GM12878 (cell line): ENCODE measurements around the gene SSH3. TPM values are rescaled to one million over a fixed set of nuclear protein-coding genes. Genes with fewer than 3 reads are reported as not detected.

Experiments used
- BRCA1 ChIP-seq: IDR thresholded peaks from 2 replicates; pipeline ENCODE4 v1.6.1; 2011; ENCODE audit warnings: low read depth, low read length, improper control_type of control experiment
- ELK1 ChIP-seq: IDR thresholded peaks from 2 replicates; pipeline ENCODE4 v1.6.1; 2012; ENCODE audit warnings: low read depth, low read length, improper control_type of control experiment
- GABPA ChIP-seq: IDR thresholded peaks from 2 replicates; pipeline ENCODE4 v1.6.1; 2014; ENCODE audit warnings: antibody characterized with exemption, low read depth, mild to moderate bottlenecking, inconsistent platforms
- HSF1 ChIP-seq: fragments of 150-350 bp; IDR thresholded peaks from 2 replicates; pipeline ENCODE4 v1.6.1; 2014; ENCODE audit warnings: mild to moderate bottlenecking, low read depth, low read length
- MTA3 ChIP-seq: IDR thresholded peaks from 2 replicates; pipeline ENCODE4 v1.6.1; 2012; ENCODE audit warnings: low read length, inconsistent platforms, borderline replicate concordance
- POU2F2 ChIP-seq: IDR thresholded peaks from 3 replicates; pipeline ENCODE4 v1.6.1; 2011; ENCODE audit warnings: low read depth, mild to moderate bottlenecking, low read length, borderline replicate concordance
- SREBF2 ChIP-seq: IDR thresholded peaks from 2 replicates; pipeline ENCODE4 v1.6.1; 2012; ENCODE audit warnings: mild to moderate bottlenecking, low read length
- WRNIP1 ChIP-seq: IDR thresholded peaks from 2 replicates; pipeline ENCODE4 v1.6.1; 2011; ENCODE audit warnings: low read depth, low read length, improper control_type of control experiment, borderline replicate concordance
- ZBED1 ChIP-seq: IDR thresholded peaks from 2 replicates; pipeline ENCODE4 v1.6.1; 2016; ENCODE audit warnings: borderline replicate concordance
- polyA plus RNA-seq, 11 experiments: library from polyadenylated mRNA; depleted of rRNA in 4 of 11; unstranded in 6 of 11; stranded (reverse) in 5 of 11; fragments of >200 nt; fragmentation: Nextera tagmentation in 4 of 11; fragmentation: Illumina TruSeq in 1 of 11; extraction: Ambion mirVana in 4 of 11; extraction: Trizol in 1 of 11; gene quantifications; 1 replicate in 1 of 11; 2 replicates in 10 of 11; pipeline versions ENCODE4 v1.2.1 to v1.2.3, GENCODE V29; 2011 to 2016; ENCODE audit warnings: inconsistent platforms in 2 of 11, missing spikeins in 2 of 11, low read depth in 1 of 11
- total RNA-seq, 4 experiments: library from RNA; depleted of rRNA in 3 of 4; stranded (reverse); fragments of >200 nt in 3 of 4; fragmentation: Illumina TruSeq in 1 of 4; extraction: Trizol in 1 of 4; gene quantifications; 2 replicates each; pipeline versions ENCODE4 v1.2.1 to v1.2.3, GENCODE V29; 2013 to 2021

Gene SSH3
- total and polyA plus RNA-seq, 10 of the 15 experiments (the other 5 are each of a cell fraction or from before 2014, with no cell fraction given): 0.05 to 0.83 (median 0.28) TPM; not detected in 3

- TF ChIP-seq BRCA1 (no peak), SREBF2 (no peak), POU2F2 (no peak), MTA3 (peak; percentile 85; the same call in 1 of the 2 replicates), HSF1 (no peak), ZBED1 (no peak), WRNIP1 (no peak), ELK1 (no peak), GABPA (no peak)
- TF ChIP-seq, all 136 proteins: peak for 6
These were observed 15.8 kb upstream of the SSH3 start (continued) for GRCh38 chr11:67287355-67288197.
